IMR-90 (cell line): Measurements from ENCODE around the gene INO80B. TPM values are rescaled to one million over a fixed set of nuclear protein-coding genes. Genes with fewer than 3 reads are reported as not detected.

ENCODE experiments used
- ATAC-seq: fragments of 200-7000 bp; cut with Tn5 transposase; 2 replicates; pipeline ENCODE4 v1.9.1; 2020; ENCODE audit warnings: low read depth, mild to moderate bottlenecking, moderate library complexity
- Bru-seq: library from RNA; stranded (reverse); fragments of 400-500 nt; gene quantifications from one replicate; lab custom pipeline; 2021; lab: Mats Ljungman, UMichigan
- BruChase-seq, 2 experiments: library from RNA; stranded (reverse); fragments of 400-500 nt; gene quantifications; one replicate each; lab custom pipeline; 2021; lab: Mats Ljungman, UMichigan
- BruUV-seq: library from RNA; stranded (reverse); fragments of 400-500 nt; replicated peaks from 2 replicates; lab custom pipeline; 2021; lab: Mats Ljungman, UMichigan
- CTCF ChIA-PET: fragments of 300-600 bp; formaldehyde crosslinking; extraction: SDS; loops from one replicate; lab custom pipeline; 2021; ENCODE audit warnings: antibody characterized with exemption; lab: Yijun Ruan, JAX
- POLR2A ChIA-PET: fragments of 300-600 bp; sonication (Branson Sonifier 250); formaldehyde crosslinking; loops from one replicate; lab custom pipeline; 2022; ENCODE audit warnings: antibody characterized with exemption; ENCODE audit not compliant: unreplicated experiment; lab: Charles Lee
- DNase-seq: peaks from one replicate; pipeline ENCODE4 v3.0.0; 2013
- H2AFZ ChIP-seq: replicated peaks from 2 replicates; pipeline ENCODE3; 2013; ENCODE audit warnings: low read length, mild to moderate bottlenecking; ENCODE audit not compliant: poor library complexity
- H2AK5ac ChIP-seq: 2 replicates; pipeline ENCODE4 v1.6.1; 2013; ENCODE audit warnings: low read depth, low read length, inconsistent platforms
- H2AK9ac ChIP-seq: replicated peaks from 2 replicates; pipeline ENCODE3; 2013; ENCODE audit warnings: mild to moderate bottlenecking, low read depth, low read length, moderate library complexity; ENCODE audit not compliant: poor library complexity
- H2BK120ac ChIP-seq: 2 replicates; pipeline ENCODE4 v1.6.1; 2013; ENCODE audit warnings: low read depth, low read length, inconsistent platforms
- H2BK15ac ChIP-seq: 3 replicates; pipeline ENCODE4 v1.6.1; 2013; ENCODE audit warnings: low read depth, low read length, inconsistent platforms
- H2BK20ac ChIP-seq: 2 replicates; pipeline ENCODE4 v1.6.1; 2013; ENCODE audit warnings: low read depth, mild to moderate bottlenecking, inconsistent platforms, low read length, moderate library complexity
- H2BK5ac ChIP-seq: 2 replicates; pipeline ENCODE4 v1.6.1; 2013; ENCODE audit warnings: mild to moderate bottlenecking, low read depth, low read length, inconsistent platforms; ENCODE audit not compliant: poor library complexity, severe bottlenecking
- H3K14ac ChIP-seq: replicated peaks from 2 replicates; pipeline ENCODE4 v1.6.1; 2013; ENCODE audit warnings: low read depth, low read length, inconsistent platforms
- H3K18ac ChIP-seq: 2 replicates; pipeline ENCODE4 v1.6.1; 2013; ENCODE audit warnings: low read depth, low read length, control low read depth
- H3K23ac ChIP-seq: 2 replicates; pipeline ENCODE4 v1.6.1; 2013; ENCODE audit warnings: low read depth, low read length, inconsistent platforms
- H3K27ac ChIP-seq: 2 replicates; pipeline ENCODE4 v1.5.1; 2013; ENCODE audit warnings: mild to moderate bottlenecking, control low read depth, low read length; ENCODE audit not compliant: insufficient read depth
- H3K27me3 ChIP-seq: 2 replicates; pipeline ENCODE4 v1.6.1; 2013; ENCODE audit warnings: low read length; ENCODE audit not compliant: control insufficient read depth, insufficient read depth
- H3K36me3 ChIP-seq: 2 replicates; pipeline ENCODE4 v1.6.1; 2013; ENCODE audit warnings: low read length, mixed read lengths; ENCODE audit not compliant: control insufficient read depth, insufficient read depth
- H3K4ac ChIP-seq: 2 replicates; pipeline ENCODE4 v1.6.1; 2013; ENCODE audit warnings: low read depth, low read length, inconsistent platforms
- H3K4me1 ChIP-seq: 2 replicates; pipeline ENCODE4 v1.6.1; 2013; ENCODE audit warnings: low read length, mixed read lengths; ENCODE audit not compliant: control insufficient read depth, insufficient read depth
- H3K4me2 ChIP-seq: 2 replicates; pipeline ENCODE4 v1.6.1; 2013; ENCODE audit warnings: low read depth, mild to moderate bottlenecking, control low read depth, low read length, moderate library complexity
- H3K4me3 ChIP-seq: 2 replicates; pipeline ENCODE4 v1.5.1; 2013; ENCODE audit warnings: low read depth, mild to moderate bottlenecking, control low read depth, low read length, moderate library complexity; ENCODE audit not compliant: insufficient read depth
- H3K56ac ChIP-seq: 2 replicates; pipeline ENCODE4 v1.6.1; 2013; ENCODE audit warnings: low read length, inconsistent platforms; ENCODE audit not compliant: insufficient read depth; ENCODE audit errors: extremely low read depth
- H3K79me1 ChIP-seq, 2 experiments: 2 replicates each; pipeline ENCODE4 v1.6.1; 2013; ENCODE audit warnings: low read length in 2 of 2, inconsistent platforms in 1 of 2, low read depth in 1 of 2
- H3K9ac ChIP-seq: 2 replicates; pipeline ENCODE4 v1.6.1; 2013; ENCODE audit warnings: low read depth, low read length, control low read depth
- H3K9me1 ChIP-seq: 2 replicates; pipeline ENCODE4 v1.6.1; 2013; ENCODE audit warnings: low read length, inconsistent platforms; ENCODE audit not compliant: insufficient read depth
- H3K9me3 ChIP-seq: 2 replicates; pipeline ENCODE4 v1.6.1; 2013; ENCODE audit warnings: low read length; ENCODE audit not compliant: control insufficient read depth, insufficient read depth
- H4K20me1 ChIP-seq: 2 replicates; pipeline ENCODE4 v1.6.1; 2013; ENCODE audit warnings: low read length, inconsistent platforms; ENCODE audit not compliant: insufficient read depth
- H4K5ac ChIP-seq: 2 replicates; pipeline ENCODE4 v1.6.1; 2013; ENCODE audit warnings: mild to moderate bottlenecking, low read depth, low read length, control low read depth
- H4K8ac ChIP-seq, 2 experiments: 2 replicates each; pipeline ENCODE4 v1.6.1; 2013; ENCODE audit warnings: low read depth in 2 of 2, low read length in 2 of 2, control low read depth in 1 of 2, inconsistent platforms in 1 of 2
- H4K91ac ChIP-seq: 2 replicates; pipeline ENCODE4 v1.6.1; 2013; ENCODE audit warnings: low read depth, low read length, inconsistent platforms; ENCODE audit not compliant: insufficient read depth
- BHLHE40 ChIP-seq: fragments of 150-350 bp; IDR thresholded peaks from 2 replicates; pipeline ENCODE4 v1.6.1; 2016; ENCODE audit warnings: mild to moderate bottlenecking, low read depth, low read length
- CEBPB ChIP-seq: IDR thresholded peaks from 2 replicates; pipeline ENCODE4 v1.6.1; 2012; ENCODE audit warnings: low read depth, low read length, improper control_type of control experiment
- CTCF ChIP-seq: conservative IDR thresholded peaks from 2 replicates; pipeline ENCODE4 v1.5.1; 2012; ENCODE audit warnings: mild to moderate bottlenecking, low read depth, low read length, improper control_type of control experiment
- ELK1 ChIP-seq: fragments of 150-350 bp; IDR thresholded peaks from 2 replicates; pipeline ENCODE4 v1.6.1; 2016; ENCODE audit warnings: low read depth, mild to moderate bottlenecking, low read length, moderate library complexity, borderline replicate concordance
- MAZ ChIP-seq: IDR thresholded peaks from 2 replicates; pipeline ENCODE4 v1.6.1; 2012; ENCODE audit warnings: low read depth, mild to moderate bottlenecking, low read length, improper control_type of control experiment, moderate library complexity, borderline replicate concordance
- MXI1 ChIP-seq: IDR thresholded peaks from 2 replicates; pipeline ENCODE4 v1.6.1; 2012; ENCODE audit warnings: low read depth, mild to moderate bottlenecking, low read length, moderate library complexity, borderline replicate concordance
- NFE2L2 ChIP-seq: fragments of 150-350 bp; IDR thresholded peaks from 2 replicates; pipeline ENCODE4 v1.6.1; 2016; ENCODE audit warnings: low read depth, mild to moderate bottlenecking, low read length
- SMC3 ChIP-seq: fragments of 150-350 bp; IDR thresholded peaks from 2 replicates; pipeline ENCODE4 v1.6.1; 2016; ENCODE audit warnings: low read depth, mild to moderate bottlenecking, antibody characterized with exemption, low read length, moderate library complexity
- USF2 ChIP-seq: fragments of 150-350 bp; IDR thresholded peaks from 2 replicates; pipeline ENCODE4 v1.6.1; 2017; ENCODE audit warnings: mild to moderate bottlenecking, antibody characterized with exemption, low read length, low read depth
- WGBS, 2 experiments: methylation state at CpG; one replicate each; pipeline versions ENCODE4 v1.1.5 to v1.1.7; 2013; ENCODE audit warnings: missing lambda C conversion rate in 2 of 2; ENCODE audit not compliant: insufficient read length in 1 of 2; ENCODE audit errors: extremely low coverage in 2 of 2; 5-methylcytosine and 5-hydroxymethylcytosine counted together
- dilution Hi-C: fragments of 300-500 bp; cut with HindIII; formaldehyde crosslinking; loops from one replicate; pipeline ENCODE4 v1.14.3; 2018; ENCODE audit warnings: low sequenced_read_pairs; ENCODE audit not compliant: unreplicated experiment
- in situ Hi-C: fragments of 300-500 bp; cut with MboI; formaldehyde crosslinking; loops from 3 replicates; pipeline ENCODE4 v1.14.3; 2019; ENCODE audit warnings: low sequenced_read_pairs, inconsistent platforms, mixed read lengths
- intact Hi-C: fragments of 100-400 bp; cut with micrococcal nuclease; formaldehyde crosslinking; loops from 2 replicates; pipeline ENCODE4 v1.10.0; 2022
- long read RNA-seq: library from polyadenylated mRNA; unstranded; transcript quantifications from one replicate; pipeline ENCODE4 v2.0.0, GENCODE V29; 2021; ENCODE audit not compliant: unreplicated experiment
- polyA plus RNA-seq, 3 experiments: library from polyadenylated mRNA; depleted of rRNA; stranded (reverse); fragments of >200 nt; gene quantifications; 2 replicates each; pipeline ENCODE4 v1.2.3, GENCODE V29; 2012; ENCODE audit warnings: low replicate concordance in 1 of 3
- total RNA-seq: library from RNA; depleted of rRNA; stranded (reverse); fragments of >200 nt; gene quantifications from 2 replicates; pipeline ENCODE4 v1.2.3, GENCODE V29; 2012; rRNA removed

INO80B gene
- total RNA-seq = 4.5 and 5.3 TPM in 2 replicates
- 9.2 and 10.5 TPM in 2 replicates for polyA plus RNA-seq (2012; rRNA removed)
- 11.0 and 11.1 TPM in 2 replicates for polyA plus RNA-seq (2012; cell fraction: cytosol; rRNA removed)
- 54.7 and 124 TPM in 2 replicates for polyA plus RNA-seq (2012; cell fraction: nucleus; rRNA removed; ENCODE audit: low replicate concordance)
- percentile 41 among the genes with signal in this experiment for Bru-seq, nascent RNA
- BruChase-seq, experiment 1, labeled RNA remaining after a 6-hour chase = percentile 55 among the genes with signal in this experiment
- percentile 37 among the genes with signal in this experiment for BruChase-seq, experiment 2, labeled RNA remaining after a 2-hour chase
- long read RNA-seq, partial matches to known transcripts = 1 of 2 reads
- long read RNA-seq, other reads (novel, unspliced or antisense) = 1 of 2 reads

GRCh38 chr2:74454654-74455511 lies at the start of gene INO80B:
Gene INO80B, plus strand, starts transcription at chr2:74455087. Its CDS starts 30 bp downstream, at chr2:74455117.
- BruUV-seq = no TSS peak
- Histone ChIP-seq H2AFZ (peak within 1 kb of the TSS; percentile 90), H3K27me3 (no peaks in the 10 kb centered on the region), H2BK120ac (no peak within 1 kb of the TSS), H3K36me3 (no peaks in the 10 kb centered on the region), H3K27ac (peak within 1 kb of the TSS; percentile 21), H3K14ac (peak within 1 kb of the TSS; percentile 61; the same call in 1 of the 2 replicates), H3K4me3 (peak within 1 kb of the TSS; percentile 61), H4K5ac (0 out of 2 replicates have a peak within 1 kb of the TSS, but pooled peaks have one; percentile 10), H2AK5ac (peak within 1 kb of the TSS; percentile 5; the same call in 1 of the 2 replicates), H4K8ac (peak within 1 kb of the TSS in 1 of 2 experiments; percentile 87; a peak in 2 of 4 replicates), H3K9ac (peak within 1 kb of the TSS; percentile 55), H4K20me1 (no peaks in the 10 kb centered on the region), H2BK15ac (no peak within 1 kb of the TSS), H3K23ac (peak within 1 kb of the TSS; percentile 48; the same call in 1 of the 2 replicates), H2BK20ac (no peak within 1 kb of the TSS), H2AK9ac (peak within 1 kb of the TSS; percentile 65), H4K91ac (peak within 1 kb of the TSS; percentile 5; the same call in 1 of the 2 replicates), H3K79me1 (peaks cover 15 to 30% of the 10 kb centered on the region in 2 experiments), H3K9me1 (0 out of 2 replicates have a peak, but pooled peaks cover 3% of the 10 kb centered on the region), H3K9me3 (no peaks in the 10 kb centered on the region), H3K4me1 (peaks cover 10% of the 10 kb centered on the region), H2BK5ac (peak within 1 kb of the TSS; percentile 16), H3K18ac (no peak within 1 kb of the TSS), H3K4ac (peak within 1 kb of the TSS; percentile 62), H3K4me2 (peak within 1 kb of the TSS; percentile 66), H3K56ac (peak within 1 kb of the TSS; percentile 13; the same call in 1 of the 2 replicates)
- peak; percentile 99 for DNase-seq
- in situ Hi-C loops = no loop called here
- ATAC-seq = peak; percentile 74
- CTCF ChIA-PET = no interaction called here
- dilution Hi-C loops = no loop called here
- POLR2A ChIA-PET = interaction anchor here (1.3 kb wide), 1 partner anchor 15 kb away, joined by 4 read pairs; no protein-coding TSS in a partner anchor
- 0% methylated on average over 15 of the region's 40 CpGs; no CpG with 5 or more reads in 1 of the 2 experiments for WGBS, 2 experiments
- intact Hi-C loops = loop anchor here (1.0 kb wide), 2 partner anchors 15 to 28 kb away; partner anchors contain the start of gene TTC31
- TF ChIP-seq CEBPB (peak; percentile 37; the same call in 1 of the 2 replicates), NFE2L2 (no peak; the same call in 1 of the 2 replicates), USF2 (peak; percentile 38), SMC3 (no peak), ELK1 (no peak), BHLHE40 (peak; percentile 23; the same call in 1 of the 2 replicates), MAZ (peak; percentile 84), MXI1 (peak; percentile 92), CTCF (no peak)
